ENCODE data around the gene DEF6. TPM values are rescaled to one million over a fixed set of nuclear protein-coding genes. Genes with fewer than 3 reads are reported as not detected.
A peak's percentile ranks its signal among the peaks of the same experiment; 100 is the strongest.

DEF6 gene
- total RNA-seq, 1 donor from 2014 or later: 2.2 TPM

GRCh38 chr6:35358086-35358485, 60.5 kb downstream of the DEF6 start:
- Mint-ChIP-seq H3K36me3 (ENCODE audit: low read depth, unreplicated experiment) (peaks cover 19% of the 10 kb centered on the region), H3K27me3 (ENCODE audit: low read depth, unreplicated experiment) (no peaks in the 10 kb centered on the region), H3K4me3 (ENCODE audit: unreplicated experiment) (no peak overlapping the region), H3K4me1 (ENCODE audit: low read depth, unreplicated experiment) (peaks cover 26% of the 10 kb centered on the region), H3K27ac (ENCODE audit: unreplicated experiment) (no peak overlapping the region), H3K9me3 (ENCODE audit: unreplicated experiment) (peaks cover 3% of the 10 kb centered on the region)
- FAIRE-seq: no peak
- H3K4me2 ChIP-seq (ENCODE audit: low read length): no peak overlapping the region
- H3K79me2 ChIP-seq (ENCODE audit: insufficient read depth, low read length): peaks cover 47% of the 10 kb centered on the region
- DNase-seq (ENCODE audit: low read depth): no peak
- no peak overlapping the region for H3K9ac ChIP-seq (ENCODE audit: low read length)
- no peak for TF ChIP-seq CTCF (IDR thresholded peaks at IDR 0.05; ENCODE audit: insufficient read depth, low read depth, low read length)
- no peak for TF ChIP-seq EZH2 (IDR thresholded peaks at IDR 0.05; ENCODE audit: insufficient read depth, low read length)
- H4K20me1 ChIP-seq (ENCODE audit: insufficient read depth, low read length): peaks cover 39% of the 10 kb centered on the region
- H3K9me3 ChIP-seq (ENCODE audit: insufficient read depth, low read depth, low read length): no peaks in the 10 kb centered on the region
- no peak overlapping the region for H3K4me3 ChIP-seq (ENCODE audit: insufficient read depth, low read depth, low read length)
- no peaks in the 10 kb centered on the region for H3K27me3 ChIP-seq (ENCODE audit: insufficient read depth, low read length)
- H3K27ac ChIP-seq (ENCODE audit: low read depth, low read length): no peak overlapping the region
- H3K36me3 ChIP-seq (ENCODE audit: insufficient read depth, low read length): peaks cover 8% of the 10 kb centered on the region
- peaks cover 36% of the 10 kb centered on the region for H3K4me1 ChIP-seq (ENCODE audit: insufficient read depth, low read length)
- H2AFZ ChIP-seq (ENCODE audit: low read depth, low read length): no peak overlapping the region

- no peak for TF ChIP-seq EZH2 (IDR thresholded peaks at IDR 0.05; ENCODE audit: insufficient read depth, low read length)
- no peak for TF ChIP-seq CTCF (IDR thresholded peaks at IDR 0.05; ENCODE audit: insufficient read depth, low read depth, low read length)
- H3K9ac ChIP-seq (ENCODE audit: low read length): peak overlapping the region; percentile 7
- peaks cover 54% of the 10 kb centered on the region for H3K79me2 ChIP-seq (ENCODE audit: insufficient read depth, low read length)
- H4K20me1 ChIP-seq (ENCODE audit: insufficient read depth, low read length): peaks cover 38% of the 10 kb centered on the region
- Mint-ChIP-seq H3K27ac (ENCODE audit: unreplicated experiment) (no peak overlapping the region), H3K36me3 (ENCODE audit: low read depth, unreplicated experiment) (peaks cover 16% of the 10 kb centered on the region), H3K4me1 (ENCODE audit: low read depth, unreplicated experiment) (peaks cover 26% of the 10 kb centered on the region), H3K9me3 (ENCODE audit: unreplicated experiment) (peaks cover 3% of the 10 kb centered on the region), H3K4me3 (ENCODE audit: unreplicated experiment) (no peak overlapping the region), H3K27me3 (ENCODE audit: low read depth, unreplicated experiment) (no peaks in the 10 kb centered on the region)
- H3K9me3 ChIP-seq (ENCODE audit: insufficient read depth, low read depth, low read length): no peaks in the 10 kb centered on the region
- H3K36me3 ChIP-seq (ENCODE audit: insufficient read depth, low read length): peaks cover 8% of the 10 kb centered on the region
- H3K4me2 ChIP-seq (ENCODE audit: low read length): no peak overlapping the region
- FAIRE-seq: no peak
- no peak for DNase-seq (ENCODE audit: low read depth)
- H3K4me1 ChIP-seq (ENCODE audit: insufficient read depth, low read length): peaks cover 37% of the 10 kb centered on the region
- H3K27ac ChIP-seq (ENCODE audit: low read depth, low read length): peak overlapping the region; percentile 50
- H3K27me3 ChIP-seq (ENCODE audit: insufficient read depth, low read length): no peaks in the 10 kb centered on the region
- H2AFZ ChIP-seq (ENCODE audit: low read depth, low read length): no peak overlapping the region
- no peak overlapping the region for H3K4me3 ChIP-seq (ENCODE audit: insufficient read depth, low read depth, low read length)
Measured at GRCh38 chr6:35359346-35359743, 61.7 kb downstream of the DEF6 start.

GRCh38 chr6:35359744-35360348, 62.2 kb downstream of the DEF6 start:
- Histone ChIP-seq H4K20me1 (ENCODE audit: insufficient read depth, low read length) (peaks cover 33% of the 10 kb centered on the region), H3K4me2 (ENCODE audit: low read length) (peak overlapping the region; percentile 33)
- peaks cover 22% of the 10 kb centered on the region for H3K4me1 Mint-ChIP-seq (ENCODE audit: low read depth, unreplicated experiment)

More at GRCh38 chr6:35359744-35360348, 62.2 kb downstream of the DEF6 start:
- Histone ChIP-seq H3K27ac (ENCODE audit: low read depth, low read length) (peak overlapping the region; percentile 50), H3K27me3 (ENCODE audit: insufficient read depth, low read length) (no peaks in the 10 kb centered on the region), H3K9ac (ENCODE audit: low read length) (peak overlapping the region; percentile 28), H3K79me2 (ENCODE audit: insufficient read depth, low read length) (peaks cover 53% of the 10 kb centered on the region), H2AFZ (ENCODE audit: low read depth, low read length) (no peak overlapping the region), H3K4me3 (ENCODE audit: insufficient read depth, low read depth, low read length) (no peak overlapping the region), H3K9me3 (ENCODE audit: insufficient read depth, low read depth, low read length) (no peaks in the 10 kb centered on the region), H3K36me3 (ENCODE audit: insufficient read depth, low read length) (peaks cover 8% of the 10 kb centered on the region), H3K4me1 (ENCODE audit: insufficient read depth, low read length) (peaks cover 32% of the 10 kb centered on the region)
- TF ChIP-seq CTCF (IDR thresholded peaks at IDR 0.05; ENCODE audit: insufficient read depth, low read depth, low read length) (no peak), EZH2 (IDR thresholded peaks at IDR 0.05; ENCODE audit: insufficient read depth, low read length) (no peak)
- Mint-ChIP-seq H3K27ac (ENCODE audit: unreplicated experiment) (peak overlapping the region; percentile 21), H3K36me3 (ENCODE audit: low read depth, unreplicated experiment) (peaks cover 12% of the 10 kb centered on the region), H3K9me3 (ENCODE audit: unreplicated experiment) (no peaks in the 10 kb centered on the region), H3K27me3 (ENCODE audit: low read depth, unreplicated experiment) (no peaks in the 10 kb centered on the region), H3K4me3 (ENCODE audit: unreplicated experiment) (no peak overlapping the region)
- peak; percentile 50 for FAIRE-seq
- DNase-seq (ENCODE audit: low read depth): peak; percentile 97
